PC-9 (cell line): ENCODE measurements around the gene LGI2. TPM values are rescaled to one million over a fixed set of nuclear protein-coding genes. Genes with fewer than 3 reads are reported as not detected.

Experiments used
- BruUV-seq: library from RNA; stranded (reverse); fragments of 400-500 nt; replicated peaks from 2 replicates; lab custom pipeline; 2021; lab: Mats Ljungman, UMichigan
- CTCF ChIA-PET: fragments of 300-600 bp; sonication (Branson Sonifier 250); formaldehyde crosslinking; loops from one replicate; lab custom pipeline; 2022; ENCODE audit warnings: antibody characterized with exemption; lab: Charles Lee
- POLR2A ChIA-PET: fragments of 300-600 bp; sonication (Branson Sonifier 250); formaldehyde crosslinking; loops from one replicate; lab custom pipeline; 2022; ENCODE audit warnings: antibody characterized with exemption; ENCODE audit not compliant: unreplicated experiment; lab: Charles Lee
- DNase-seq, 2 experiments: peaks; one replicate each; pipeline versions ENCODE4 v3.0.0 to v3.0.0-alpha.2; 2015 to 2022; ENCODE audit warnings: mixed read lengths in 1 of 2
- H2AFZ ChIP-seq: fragments of 200-600 bp; sonication (generic); 2 replicates; pipeline ENCODE4 v1.8.1; 2017; ENCODE audit warnings: antibody characterized with exemption
- H3F3A ChIP-seq: fragments of 200-600 bp; sonication (generic); 2 replicates; pipeline ENCODE4 v1.8.1; 2017; ENCODE audit warnings: antibody characterized with exemption, mild to moderate bottlenecking, low read depth; ENCODE audit not compliant: insufficient read depth
- H3K27ac ChIP-seq: fragments of 200-600 bp; sonication (generic); 2 replicates; pipeline ENCODE4 v1.6.1; 2016; ENCODE audit warnings: mixed run types
- H3K27me3 ChIP-seq: fragments of 200-600 bp; sonication (generic); 2 replicates; pipeline ENCODE4 v1.6.1; 2016; ENCODE audit warnings: low read depth, mixed run types; ENCODE audit not compliant: insufficient read depth
- H3K36me3 ChIP-seq: fragments of 200-600 bp; sonication (generic); 2 replicates; pipeline ENCODE4 v1.6.1; 2016; ENCODE audit warnings: low read depth, mixed run types
- H3K4me1 ChIP-seq: fragments of 200-600 bp; sonication (generic); replicated peaks from 2 replicates; pipeline ENCODE4 v1.6.1; 2016; ENCODE audit warnings: mixed run types; ENCODE audit not compliant: insufficient read depth
- H3K4me2 ChIP-seq: fragments of 200-600 bp; sonication (generic); 2 replicates; pipeline ENCODE4 v1.6.1; 2017; ENCODE audit warnings: mixed run types
- H3K4me3 ChIP-seq: fragments of 200-600 bp; sonication (generic); 2 replicates; pipeline ENCODE4 v1.6.1; 2016; ENCODE audit warnings: mixed run types
- H3K79me2 ChIP-seq: fragments of 200-600 bp; sonication (generic); 2 replicates; pipeline ENCODE4 v1.6.1; 2017; ENCODE audit warnings: low read depth, mixed run types
- H3K9me2 ChIP-seq: fragments of 200-600 bp; sonication (generic); 2 replicates; pipeline ENCODE4 v1.8.1; 2017; ENCODE audit warnings: mild to moderate bottlenecking; ENCODE audit not compliant: insufficient read depth
- H3K9me3 ChIP-seq: fragments of 200-600 bp; sonication (generic); 2 replicates; pipeline ENCODE4 v1.8.1; 2016; ENCODE audit warnings: low read depth; ENCODE audit not compliant: insufficient read depth
- H4K20me1 ChIP-seq: fragments of 200-600 bp; sonication (generic); 2 replicates; pipeline ENCODE4 v1.8.1; 2017; ENCODE audit not compliant: insufficient read depth
- EZH2 ChIP-seq: fragments of 200-600 bp; sonication (generic); IDR thresholded peaks from 2 replicates; pipeline ENCODE4 v1.8.0; 2017; ENCODE audit warnings: antibody characterized with exemption, low read depth
- intact Hi-C: fragments of 100-400 bp; cut with micrococcal nuclease; formaldehyde crosslinking; loops from one replicate; pipeline ENCODE4 v1.10.0; 2022; ENCODE audit not compliant: unreplicated experiment
- total RNA-seq: library from RNA; stranded (reverse); gene quantifications from 2 replicates; pipeline ENCODE4 v1.2.3, GENCODE V29; 2021
- TF ChIP-seq, protein P1 (sequence below): fragments of 200-600 bp; sonication (generic); conservative IDR thresholded peaks from 2 replicates; pipeline ENCODE4 v1.6.1; 2017; ENCODE audit warnings: mixed run types, antibody characterized with exemption, mild to moderate bottlenecking, moderate library complexity

The LGI2 gene
- total RNA-seq, 1 experiment from 2014 or later: not detected

DNA sequence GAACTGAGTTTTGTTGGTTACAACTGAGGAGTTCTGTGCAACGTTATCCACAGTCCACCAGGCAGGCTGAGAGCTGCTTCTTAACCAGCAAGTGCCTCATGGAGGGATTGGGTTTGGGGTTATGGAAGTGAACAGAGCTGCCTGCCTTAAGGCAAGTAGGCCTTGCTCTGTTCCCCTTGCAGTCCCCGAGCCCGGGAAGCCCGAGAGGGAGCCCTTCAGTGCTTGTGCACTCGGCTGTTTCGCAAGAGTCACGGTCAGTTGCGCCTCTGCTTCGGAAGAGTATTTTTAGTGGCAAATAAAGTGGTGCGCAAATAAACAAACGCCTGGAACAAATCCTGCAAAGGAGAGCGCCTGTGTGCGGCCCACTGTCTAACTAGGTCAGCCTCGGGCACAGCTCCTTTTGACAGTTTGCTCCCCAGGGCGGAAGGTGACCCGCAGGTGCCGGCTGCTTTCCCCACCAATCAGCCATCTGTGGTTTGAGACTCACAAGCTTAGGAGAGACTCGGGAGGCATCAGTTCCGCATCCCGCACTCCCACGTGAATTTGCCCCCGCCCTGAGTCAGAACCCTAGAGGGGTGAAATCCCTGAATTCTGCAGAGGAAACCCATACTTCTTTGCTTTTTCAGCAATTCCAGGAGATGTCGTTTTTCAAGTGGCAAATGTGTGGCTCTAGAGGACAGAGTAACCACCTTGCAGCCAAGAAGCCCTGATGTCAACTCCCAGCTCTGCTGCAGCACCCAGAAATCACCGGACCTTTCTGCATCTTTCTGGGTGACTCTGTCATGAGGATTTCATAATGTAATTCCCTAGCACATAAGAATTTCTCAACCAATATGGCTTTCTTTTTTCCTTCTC is 56.8 kb downstream of the LGI2 start:
- H3K27ac ChIP-seq: no peak overlapping the region
- no peak overlapping the region for H2AFZ ChIP-seq
- H3K27me3 ChIP-seq: no peaks in the 10 kb centered on the region
- no peaks in the 10 kb centered on the region for H3K9me2 ChIP-seq
- H3K9me3 ChIP-seq: no peaks in the 10 kb centered on the region
- DNase-seq: peak in 1 of 2 experiments; percentile 8
- no TSS peak for BruUV-seq
- TF ChIP-seq, protein P1, sequence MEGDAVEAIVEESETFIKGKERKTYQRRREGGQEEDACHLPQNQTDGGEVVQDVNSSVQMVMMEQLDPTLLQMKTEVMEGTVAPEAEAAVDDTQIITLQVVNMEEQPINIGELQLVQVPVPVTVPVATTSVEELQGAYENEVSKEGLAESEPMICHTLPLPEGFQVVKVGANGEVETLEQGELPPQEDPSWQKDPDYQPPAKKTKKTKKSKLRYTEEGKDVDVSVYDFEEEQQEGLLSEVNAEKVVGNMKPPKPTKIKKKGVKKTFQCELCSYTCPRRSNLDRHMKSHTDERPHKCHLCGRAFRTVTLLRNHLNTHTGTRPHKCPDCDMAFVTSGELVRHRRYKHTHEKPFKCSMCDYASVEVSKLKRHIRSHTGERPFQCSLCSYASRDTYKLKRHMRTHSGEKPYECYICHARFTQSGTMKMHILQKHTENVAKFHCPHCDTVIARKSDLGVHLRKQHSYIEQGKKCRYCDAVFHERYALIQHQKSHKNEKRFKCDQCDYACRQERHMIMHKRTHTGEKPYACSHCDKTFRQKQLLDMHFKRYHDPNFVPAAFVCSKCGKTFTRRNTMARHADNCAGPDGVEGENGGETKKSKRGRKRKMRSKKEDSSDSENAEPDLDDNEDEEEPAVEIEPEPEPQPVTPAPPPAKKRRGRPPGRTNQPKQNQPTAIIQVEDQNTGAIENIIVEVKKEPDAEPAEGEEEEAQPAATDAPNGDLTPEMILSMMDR: no peak
- TF ChIP-seq EZH2: no peak
- intact Hi-C loops: loop anchor here (5.0 kb wide), 2 partner anchors 62 to 502 kb away; partner anchors contain the start of gene CCDC149
- H3K36me3 ChIP-seq: no peaks in the 10 kb centered on the region
- no peaks in the 10 kb centered on the region for H4K20me1 ChIP-seq
- POLR2A ChIA-PET: interaction anchor here (0.6 kb wide), 2 partner anchors 312 to 505 kb away, joined by 3 to 6 read pairs; no protein-coding TSS in a partner anchor
- peaks cover 13% of the 10 kb centered on the region; the same call in 1 of the 2 replicates for H3F3A ChIP-seq
- CTCF ChIA-PET: no interaction called here
- no peaks in the 10 kb centered on the region for H3K79me2 ChIP-seq
- peaks cover 37% of the 10 kb centered on the region for H3K4me1 ChIP-seq
- peak overlapping the region; percentile 26; the same call in 1 of the 2 replicates for H3K4me2 ChIP-seq
- H3K4me3 ChIP-seq: no peak overlapping the region

DNA sequence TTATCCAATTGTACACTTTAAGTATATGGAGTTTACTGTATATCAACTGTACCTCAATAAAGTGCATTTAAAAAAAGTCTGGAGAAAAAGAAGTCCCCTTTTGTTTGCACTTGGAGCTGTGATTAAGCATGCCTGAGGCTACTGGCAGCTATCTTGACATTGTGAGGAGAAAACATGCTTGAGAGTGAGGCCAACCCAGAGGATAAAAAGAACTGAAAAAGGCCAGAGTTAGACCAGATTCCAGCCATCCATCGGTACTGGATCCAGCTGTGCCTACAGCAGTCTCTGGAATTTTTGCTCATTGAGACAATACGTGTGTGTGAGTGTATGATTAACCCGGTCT is 57.4 kb downstream of the LGI2 start:
- intact Hi-C loops: loop anchor here (5.0 kb wide), 2 partner anchors 61 to 501 kb away; partner anchors contain the start of gene CCDC149
- no peaks in the 10 kb centered on the region for H3K9me3 ChIP-seq
- peaks cover 13% of the 10 kb centered on the region; the same call in 1 of the 2 replicates for H3F3A ChIP-seq
- H3K79me2 ChIP-seq: no peaks in the 10 kb centered on the region
- no TSS peak for BruUV-seq
- ChIA-PET CTCF (no interaction called here), POLR2A (interaction anchor here (0.6 kb wide), 1 partner anchor 311 kb away, joined by 3 read pairs; no protein-coding TSS in a partner anchor)
- no peak overlapping the region for H3K4me3 ChIP-seq
- H3K36me3 ChIP-seq: no peaks in the 10 kb centered on the region
- no peaks in the 10 kb centered on the region for H3K9me2 ChIP-seq
- H3K27ac ChIP-seq: no peak overlapping the region
- no peak for TF ChIP-seq EZH2
- TF ChIP-seq, protein P1: no peak
- H2AFZ ChIP-seq: no peak overlapping the region
- H3K27me3 ChIP-seq: no peaks in the 10 kb centered on the region
- no peaks in the 10 kb centered on the region for H4K20me1 ChIP-seq
- peak overlapping the region; percentile 46; the same call in 1 of the 2 replicates for H3K4me2 ChIP-seq
- DNase-seq: peak; percentile 29 to 71
- peaks cover 37% of the 10 kb centered on the region for H3K4me1 ChIP-seq

DNA sequence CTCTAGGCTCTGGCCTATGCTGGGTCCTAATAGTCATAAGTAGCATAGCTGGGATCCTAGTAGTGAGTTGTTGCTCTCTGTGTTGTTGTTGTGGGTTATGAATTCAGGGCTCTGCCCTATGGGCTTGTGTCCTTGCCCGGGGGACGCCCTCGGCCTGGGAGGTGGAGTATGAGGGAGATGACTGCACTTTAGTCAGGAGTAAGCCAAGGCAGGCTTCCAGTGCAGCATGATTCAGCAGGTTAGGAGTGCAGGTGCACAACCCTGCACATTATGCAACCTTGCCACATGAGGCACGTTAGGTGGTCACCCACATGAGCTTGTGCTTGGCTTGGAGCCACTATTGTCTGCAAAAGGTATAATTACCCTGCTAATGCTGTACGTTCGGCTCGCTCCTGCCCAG is 59.6 kb downstream of the LGI2 start:
- intact Hi-C loops: loop anchor here (5.0 kb wide), 2 partner anchors 59 to 499 kb away; partner anchors contain the start of gene CCDC149

More for the DNA sequence above, 59.6 kb downstream of the LGI2 start:
- Histone ChIP-seq H3F3A (peaks cover 13% of the 10 kb centered on the region; the same call in 1 of the 2 replicates), H3K27ac (peak overlapping the region; percentile 54), H3K4me1 (peaks cover 37% of the 10 kb centered on the region), H3K4me3 (no peak overlapping the region), H4K20me1 (no peaks in the 10 kb centered on the region), H3K36me3 (no peaks in the 10 kb centered on the region), H3K4me2 (peak overlapping the region; percentile 43), H3K27me3 (no peaks in the 10 kb centered on the region), H2AFZ (no peak overlapping the region; the same call in 1 of the 2 replicates), H3K9me3 (no peaks in the 10 kb centered on the region), H3K9me2 (no peaks in the 10 kb centered on the region), H3K79me2 (no peaks in the 10 kb centered on the region)
- ChIA-PET CTCF (interaction anchor here (0.7 kb wide), 1 partner anchor 178 kb away, joined by 3 read pairs; no protein-coding TSS in a partner anchor), POLR2A (interaction anchor here (0.6 kb wide), 1 partner anchor 264 kb away, joined by 4 read pairs; no protein-coding TSS in a partner anchor)
- TF ChIP-seq, protein P1: no peak
- DNase-seq: peak; percentile 54 to 84
- BruUV-seq: no TSS peak
